Natural killer cell (primary cell): ENCODE results near the gene PLCB3. TPM values are rescaled to one million over a fixed set of nuclear protein-coding genes. Genes with fewer than 3 reads are reported as not detected.

Experiments
- ATAC-seq, 3 donors: fragments of 150-1000 bp in 2 of 3; fragments of 200-7000 bp in 1 of 3; cut with Tn5 transposase; 1 replicate in 1 of 3; 2 replicates in 2 of 3; pipeline ENCODE4 v1.10.0; 2021; ENCODE audit warnings: mild to moderate bottlenecking in 2 of 3, moderate library complexity in 2 of 3
- DNase-seq, 2 donors: peaks; one replicate each; pipeline versions ENCODE4 v3.0.0 to v3.0.0-alpha.2; 2013 to 2021; ENCODE audit warnings: mixed read lengths in 1 of 2
- H3K27ac ChIP-seq: one replicate; pipeline ENCODE4 v1.5.1; 2013; ENCODE audit warnings: mild to moderate bottlenecking, low read length
- H3K27me3 ChIP-seq: one replicate; pipeline ENCODE4 v1.6.1; 2013; ENCODE audit warnings: low read length; ENCODE audit not compliant: control insufficient read depth, insufficient read depth
- H3K36me3 ChIP-seq: one replicate; pipeline ENCODE4 v1.6.1; 2013; ENCODE audit warnings: low read length; ENCODE audit not compliant: control insufficient read depth, insufficient read depth
- H3K4me1 ChIP-seq: one replicate; pipeline ENCODE4 v1.6.1; 2013; ENCODE audit warnings: low read length; ENCODE audit not compliant: control insufficient read depth, insufficient read depth
- H3K4me3 ChIP-seq: one replicate; pipeline ENCODE4 v1.5.1; 2013; ENCODE audit warnings: low read length
- H3K9me3 ChIP-seq: one replicate; pipeline ENCODE4 v1.6.1; 2013; ENCODE audit warnings: low read length; ENCODE audit not compliant: control insufficient read depth, insufficient read depth
- H3K27ac Mint-ChIP-seq, 2 donors: one replicate each; pipeline ENCODE4 v1.8.0; 2022; ENCODE audit warnings: mild to moderate bottlenecking in 2 of 2, mixed read lengths in 2 of 2, moderate library complexity in 1 of 2
- H3K27me3 Mint-ChIP-seq, 2 donors: one replicate each; pipeline ENCODE4 v1.8.0; 2022; ENCODE audit warnings: low read depth in 2 of 2, mixed read lengths in 2 of 2
- H3K36me3 Mint-ChIP-seq: one replicate; pipeline ENCODE4 v1.8.0; 2022; ENCODE audit warnings: mixed read lengths
- H3K4me1 Mint-ChIP-seq, 2 donors: one replicate each; pipeline ENCODE4 v1.8.0; 2022; ENCODE audit warnings: mixed read lengths in 2 of 2
- H3K4me3 Mint-ChIP-seq: one replicate; pipeline ENCODE4 v1.8.0; 2022; ENCODE audit warnings: mild to moderate bottlenecking, moderate library complexity, mixed read lengths
- H3K9me3 Mint-ChIP-seq, 2 donors: one replicate each; pipeline ENCODE4 v1.8.0; 2022; ENCODE audit warnings: mixed read lengths in 2 of 2
- CTCF ChIP-seq: fragments of 200-600 bp; IDR thresholded peaks from one replicate; pipeline ENCODE4 v1.8.0; 2022; ENCODE audit warnings: antibody characterized with exemption
- WGBS: methylation state at CpG from one replicate; pipeline ENCODE4 v1.1.7; 2013; ENCODE audit warnings: missing lambda C conversion rate; ENCODE audit not compliant: insufficient coverage; 5-methylcytosine and 5-hydroxymethylcytosine counted together
- intact Hi-C: fragments of 100-400 bp; cut with micrococcal nuclease; formaldehyde crosslinking; loops from one replicate; pipeline ENCODE4 v1.14.2; 2022
- total RNA-seq, 4 donors: library from RNA; stranded (reverse); fragments of 120-200 nt in 1 of 4; gene quantifications; one replicate each; pipeline versions ENCODE4 v1.2.3 to v1.2.4, GENCODE V29; 2013 to 2022

PLCB3 gene
- total RNA-seq, 3 donors from 2014 or later (not counting 1 experiment from before 2014, with no cell fraction given), result 5.4 to 7.6 (median 5.5) TPM

- intact Hi-C loops, result no loop called here
- TF ChIP-seq CTCF, result no peak
- Histone ChIP-seq H3K27me3 (no peaks in the 10 kb centered on the region), H3K36me3 (peaks cover 10% of the 10 kb centered on the region), H3K4me3 (peak overlapping the region; percentile 81), H3K27ac (no peak overlapping the region), H3K4me1 (peaks cover 62% of the 10 kb centered on the region), H3K9me3 (no peaks in the 10 kb centered on the region)
- DNase-seq (no peak), ATAC-seq (no peak)
- Mint-ChIP-seq H3K36me3 (no peaks in the 10 kb centered on the region), H3K9me3 (no peaks in the 10 kb centered on the region), H3K27ac (peak overlapping the region in 1 of 2 donors; percentile 54), H3K4me3 (peak overlapping the region; percentile 85), H3K4me1 (peaks cover 14 to 50% of the 10 kb centered on the region in 2 donors), H3K27me3 (no peaks in the 10 kb centered on the region)
- 66% methylated on average over 31 of the region's 31 CpGs for WGBS
Observed at GRCh38 chr11:64247729-64248531, 3.4 kb upstream of the PLCB3 start.

GRCh38 chr11:64248578-64248977 is 2.8 kb upstream of the PLCB3 start:
- Mint-ChIP-seq H3K4me1 (peaks cover 14 to 44% of the 10 kb centered on the region in 2 donors), H3K36me3 (no peaks in the 10 kb centered on the region), H3K4me3 (peak overlapping the region; percentile 85), H3K9me3 (no peaks in the 10 kb centered on the region), H3K27ac (no peak overlapping the region), H3K27me3 (no peaks in the 10 kb centered on the region)
- DNase-seq (no peak), ATAC-seq (no peak)
- no peaks in the 10 kb centered on the region for H3K9me3 ChIP-seq
- H3K36me3 ChIP-seq, result peaks cover 6% of the 10 kb centered on the region
- no peaks in the 10 kb centered on the region for H3K27me3 ChIP-seq
- no peak overlapping the region for H3K27ac ChIP-seq
- no peak overlapping the region for H3K4me3 ChIP-seq
- TF ChIP-seq CTCF, result no peak
- WGBS, result 96% methylated on average over 7 of the region's 7 CpGs
- H3K4me1 ChIP-seq, result peaks cover 58% of the 10 kb centered on the region
- intact Hi-C loops, result no loop called here

GRCh38 chr11:64249038-64249437 is 2.3 kb upstream of the PLCB3 start:
- intact Hi-C loops, result no loop called here
- H3K27me3 Mint-ChIP-seq, result no peaks in the 10 kb centered on the region
- no peaks in the 10 kb centered on the region for H3K36me3 Mint-ChIP-seq
- H3K4me3 Mint-ChIP-seq, result no peak overlapping the region
- peaks cover 14 to 41% of the 10 kb centered on the region in 2 donors for H3K4me1 Mint-ChIP-seq
- DNase-seq (no peak), ATAC-seq (no peak)
- no peak overlapping the region for H3K27ac Mint-ChIP-seq
- H3K4me3 ChIP-seq, result no peak overlapping the region
- WGBS, result 97% methylated on average over 4 of the region's 4 CpGs
- H3K9me3 ChIP-seq, result no peaks in the 10 kb centered on the region
- H3K9me3 Mint-ChIP-seq, result no peaks in the 10 kb centered on the region
- H3K27ac ChIP-seq, result no peak overlapping the region
- peaks cover 3% of the 10 kb centered on the region for H3K36me3 ChIP-seq
- H3K27me3 ChIP-seq, result no peaks in the 10 kb centered on the region
- no peak for TF ChIP-seq CTCF
- peaks cover 58% of the 10 kb centered on the region for H3K4me1 ChIP-seq
